HCT116 (cell line): Measurements from ENCODE around the gene TRAPPC14. TPM values are rescaled to one million over a fixed set of nuclear protein-coding genes. Genes with fewer than 3 reads are reported as not detected.

Experiments
- ATAC-seq: fragments of 200-7000 bp; cut with Tn5 transposase; 2 replicates; pipeline ENCODE4 v1.9.1; 2020; ENCODE audit warnings: mild to moderate bottlenecking, moderate library complexity
- BruUV-seq: library from RNA; stranded (reverse); fragments of 400-500 nt; replicated peaks from 2 replicates; lab custom pipeline; 2021; lab: Mats Ljungman, UMichigan
- CTCF ChIA-PET: fragments of 300-600 bp; sonication (Branson Sonifier 250); formaldehyde crosslinking; loops from one replicate; lab custom pipeline; 2021; ENCODE audit warnings: antibody characterized with exemption; lab: Charles Lee
- POLR2A ChIA-PET: fragments of 300-600, 350-600 bp; sonication (Branson Sonifier 250); formaldehyde crosslinking; loops from one replicate; lab custom pipeline; 2021; ENCODE audit warnings: antibody characterized with exemption; lab: Charles Lee
- RAD21 ChIA-PET, 2 experiments: fragments of 300-600 bp; sonication (Branson Sonifier 250); formaldehyde crosslinking; loops; one replicate each; lab custom pipeline; 2023; ENCODE audit warnings: low total read pairs in 2 of 2; ENCODE audit not compliant: uncharacterized antibody in 2 of 2, unreplicated experiment in 2 of 2, low non-redundant PET in 1 of 2; lab: Charles Lee
- DNase-seq: peaks from one replicate; pipeline ENCODE4 v3.0.0-alpha.2; 2010; ENCODE audit warnings: low read depth, low spot score
- H2AFZ ChIP-seq: fragments of 200-600 bp; shearing (Covaris generic), sonication (generic); 2 replicates; pipeline ENCODE4 v1.6.1; 2017; ENCODE audit warnings: low read depth, mixed run types, mixed read lengths, antibody characterized with exemption, low read length; ENCODE audit not compliant: poor library complexity, severe bottlenecking
- H3K27ac ChIP-seq: 2 replicates; pipeline ENCODE4 v1.5.1; 2012; ENCODE audit warnings: low read depth, low read length
- H3K27me3 ChIP-seq: fragments of 200-600 bp; sonication (generic); 2 replicates; pipeline ENCODE4 v1.6.1; 2016; ENCODE audit warnings: mixed run types, low read length, mixed read lengths; ENCODE audit not compliant: insufficient read depth
- H3K36me3 ChIP-seq, 2 experiments: fragments of 200-500 bp in 1 of 2; fragments of 200-600 bp in 1 of 2; sonication (Bioruptor generic) in 1 of 2; sonication (generic) in 1 of 2; 2 replicates each; pipeline versions ENCODE4 v1.5.1 to v1.6.1; 2014 to 2016; ENCODE audit warnings: low read length in 2 of 2, inconsistent platforms in 1 of 2, mixed read lengths in 1 of 2, mixed run types in 1 of 2; ENCODE audit not compliant: insufficient read depth in 2 of 2, control insufficient read depth in 1 of 2
- H3K4me1 ChIP-seq, 2 experiments: fragments of 200-600 bp in 1 of 2; sonication (generic) in 1 of 2; 2 replicates each; pipeline versions ENCODE4 v1.5.1 to v1.6.1; 2012 to 2017; ENCODE audit warnings: low read length in 2 of 2, inconsistent platforms in 1 of 2, mild to moderate bottlenecking in 1 of 2, mixed read lengths in 1 of 2, mixed run types in 1 of 2, moderate library complexity in 1 of 2; ENCODE audit not compliant: insufficient read depth in 2 of 2, control insufficient read depth in 1 of 2
- H3K4me2 ChIP-seq: fragments of 200-600 bp; sonication (generic); 2 replicates; pipeline ENCODE4 v1.6.1; 2017; ENCODE audit warnings: mixed run types, low read length, mixed read lengths
- H3K4me3 ChIP-seq, 2 experiments: fragments of 200-600 bp in 1 of 2; sonication (generic) in 1 of 2; replicated peaks in 1 of 2; 2 replicates each; pipeline ENCODE4 v1.5.1; 2011 to 2016; ENCODE audit warnings: low read length in 2 of 2, control low read depth in 1 of 2, low read depth in 1 of 2, mild to moderate bottlenecking in 1 of 2, mixed read lengths in 1 of 2, mixed run types in 1 of 2
- H3K79me2 ChIP-seq: fragments of 200-600 bp; sonication (generic); 2 replicates; pipeline ENCODE4 v1.6.1; 2017; ENCODE audit warnings: mild to moderate bottlenecking, mixed run types, low read length, moderate library complexity, mixed read lengths; ENCODE audit not compliant: insufficient read depth
- H3K9ac ChIP-seq: fragments of 200-600 bp; sonication (generic); 2 replicates; pipeline ENCODE4 v1.6.1; 2016; ENCODE audit warnings: low read length, mixed read lengths
- H3K9me2 ChIP-seq: fragments of 200-600 bp; sonication (generic), shearing (Covaris generic); 2 replicates; pipeline ENCODE4 v1.6.1; 2017; ENCODE audit warnings: mixed run types, mild to moderate bottlenecking, moderate library complexity; ENCODE audit not compliant: insufficient read depth
- H3K9me3 ChIP-seq, 2 experiments: fragments of 200-500 bp in 1 of 2; fragments of 200-600 bp in 1 of 2; sonication (Bioruptor generic) in 1 of 2; sonication (generic) in 1 of 2; 2 replicates each; pipeline ENCODE4 v1.6.1; 2014 to 2017; ENCODE audit warnings: low read length in 2 of 2, mixed read lengths in 2 of 2, inconsistent platforms in 1 of 2, low read depth in 1 of 2, mild to moderate bottlenecking in 1 of 2, mixed run types in 1 of 2, moderate library complexity in 1 of 2; ENCODE audit not compliant: control insufficient read depth in 1 of 2, insufficient read depth in 1 of 2
- H4K20me1 ChIP-seq: fragments of 200-600 bp; sonication (generic), shearing (Covaris generic); 2 replicates; pipeline ENCODE4 v1.6.1; 2017; ENCODE audit warnings: mixed run types, mild to moderate bottlenecking, moderate library complexity; ENCODE audit not compliant: insufficient read depth
- FOSL1 ChIP-seq: IDR thresholded peaks from 2 replicates; pipeline ENCODE4 v1.6.1; 2012; ENCODE audit warnings: low read depth
- POLR2A ChIP-seq: IDR thresholded peaks from 2 replicates; pipeline ENCODE4 v1.7.0; 2011; ENCODE audit warnings: borderline replicate concordance; ENCODE audit not compliant: insufficient read depth, insufficient read length; ENCODE audit errors: extremely low read depth
- POLR2AphosphoS5 ChIP-seq: IDR thresholded peaks from 2 replicates; pipeline ENCODE4 v1.6.1; 2011; ENCODE audit warnings: mild to moderate bottlenecking, low read depth, low read length, moderate library complexity
- SIN3A ChIP-seq: IDR thresholded peaks from 2 replicates; pipeline ENCODE4 v1.6.1; 2012; ENCODE audit warnings: low read depth
- SP1 ChIP-seq: IDR thresholded peaks from 2 replicates; pipeline ENCODE4 v1.6.1; 2012; ENCODE audit warnings: low read depth
- YY1 ChIP-seq: IDR thresholded peaks from 2 replicates; pipeline ENCODE4 v1.6.1; 2011; ENCODE audit warnings: low read length, low read depth, moderate library complexity, mild to moderate bottlenecking; ENCODE audit not compliant: insufficient replicate concordance; ENCODE audit errors: extremely low read depth
- ZFX ChIP-seq: fragments of 450-650 bp; IDR thresholded peaks from 2 replicates; pipeline ENCODE4 v1.6.1; 2017
- intact Hi-C: fragments of 100-400 bp; cut with micrococcal nuclease; formaldehyde crosslinking; loops from 2 replicates; pipeline ENCODE4 v1.10.0; 2022
- total RNA-seq: library from RNA; stranded (reverse); gene quantifications from one replicate; pipeline ENCODE4 v1.2.1, GENCODE V29; 2021; ENCODE audit not compliant: unreplicated experiment
- TF ChIP-seq, protein P1 (sequence below), 3 experiments: fragments of 200-600 bp in 1 of 3; sonication (generic) in 1 of 3; IDR thresholded peaks in 2 of 3; conservative IDR thresholded peaks in 1 of 3; 2 replicates each; pipeline ENCODE4 v1.5.1; 2012 to 2017; ENCODE audit warnings: low read depth in 2 of 3, low read length in 2 of 3, antibody characterized with exemption in 1 of 3, borderline replicate concordance in 1 of 3, control low read depth in 1 of 3, mild to moderate bottlenecking in 1 of 3, mixed read lengths in 1 of 3, mixed run types in 1 of 3, moderate library complexity in 1 of 3; ENCODE audit not compliant: insufficient read depth in 1 of 3

The TRAPPC14 gene
- total RNA-seq, 1 experiment from 2014 or later: 23.2 TPM

DNA sequence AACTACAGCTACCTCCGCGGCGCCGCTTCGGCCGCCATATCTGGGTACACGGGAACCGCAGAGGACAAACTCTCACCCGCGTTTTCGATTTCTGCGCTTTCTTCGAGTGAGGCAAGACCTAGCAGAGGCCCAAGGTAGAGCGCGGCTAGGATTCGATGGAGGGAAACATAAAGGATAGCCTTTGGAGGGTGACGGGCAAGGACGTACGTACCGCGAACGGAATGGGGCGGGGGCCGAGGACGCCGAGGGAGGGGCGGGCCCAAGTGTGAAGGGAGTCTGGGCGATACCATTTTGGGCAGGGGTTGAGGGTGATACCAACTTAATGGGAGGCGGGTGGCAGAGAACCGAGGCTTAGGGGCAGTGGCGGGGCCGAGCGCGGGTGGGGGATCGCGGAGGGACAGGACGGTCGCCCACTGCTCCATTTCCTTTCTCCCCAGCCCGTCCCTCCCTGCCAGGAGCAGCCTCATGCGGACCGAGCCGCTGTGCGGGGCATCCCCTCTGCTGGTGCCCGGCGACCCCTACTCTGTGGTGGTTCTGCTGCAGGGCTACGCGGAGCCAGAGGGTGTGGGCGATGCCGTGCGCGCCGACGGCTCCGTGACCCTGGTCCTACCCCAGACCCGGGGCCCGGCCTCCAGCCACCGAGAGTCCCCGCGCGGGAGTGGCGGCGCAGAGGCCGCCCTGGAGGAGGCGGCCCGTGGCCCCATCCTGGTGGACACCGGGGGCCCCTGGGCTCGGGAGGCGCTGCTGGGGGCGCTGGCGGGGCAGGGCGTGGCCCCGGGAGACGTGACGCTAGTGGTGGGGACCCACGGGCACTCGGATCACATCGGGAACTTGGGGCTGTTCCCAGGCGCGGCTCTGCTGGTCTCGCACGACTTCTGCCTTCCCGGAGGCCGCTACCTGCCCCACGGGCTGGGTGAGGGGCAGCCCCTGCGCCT is 31.3 kb downstream of the TRAPPC14 start, which contains the start of gene MBLAC1:
TSS of gene MBLAC1 (plus strand) at position 37 of the 935 bp plus-strand sequence. CDS start at position 466, 429 bp downstream.
- ChIA-PET RAD21 (no interaction called here), POLR2A (interaction anchor here (3.0 kb wide), 1 partner anchor 26 kb away, joined by 16 read pairs; the partner anchor contains the start of genes AP4M1 and MCM7), CTCF (interaction anchor here (1.0 kb wide), 1 partner anchor 45 kb away, joined by 3 read pairs; no protein-coding TSS in a partner anchor)
- peak within 1 kb of the TSS; percentile 78 to 87 for H3K4me3 ChIP-seq
- no peaks in the 10 kb centered on the region for H3K36me3 ChIP-seq
- no peaks in the 10 kb centered on the region for H3K9me2 ChIP-seq
- H3K4me1 ChIP-seq: peaks cover 37 to 54% of the 10 kb centered on the region in 2 experiments
- no TSS peak for BruUV-seq
- H3K27me3 ChIP-seq: no peaks in the 10 kb centered on the region
- H3K9me3 ChIP-seq: no peaks in the 10 kb centered on the region
- peak within 1 kb of the TSS; percentile 98 for H3K27ac ChIP-seq
- ATAC-seq (peak; percentile 70), DNase-seq (peak; percentile 87)
- H3K4me2 ChIP-seq: peak within 1 kb of the TSS; percentile 84
- intact Hi-C loops: no loop called here
- H3K79me2 ChIP-seq: peaks cover 9% of the 10 kb centered on the region; the same call in 1 of the 2 replicates
- H4K20me1 ChIP-seq: no peaks in the 10 kb centered on the region
- no peak within 1 kb of the TSS for H2AFZ ChIP-seq
- TF ChIP-seq, protein P1, sequence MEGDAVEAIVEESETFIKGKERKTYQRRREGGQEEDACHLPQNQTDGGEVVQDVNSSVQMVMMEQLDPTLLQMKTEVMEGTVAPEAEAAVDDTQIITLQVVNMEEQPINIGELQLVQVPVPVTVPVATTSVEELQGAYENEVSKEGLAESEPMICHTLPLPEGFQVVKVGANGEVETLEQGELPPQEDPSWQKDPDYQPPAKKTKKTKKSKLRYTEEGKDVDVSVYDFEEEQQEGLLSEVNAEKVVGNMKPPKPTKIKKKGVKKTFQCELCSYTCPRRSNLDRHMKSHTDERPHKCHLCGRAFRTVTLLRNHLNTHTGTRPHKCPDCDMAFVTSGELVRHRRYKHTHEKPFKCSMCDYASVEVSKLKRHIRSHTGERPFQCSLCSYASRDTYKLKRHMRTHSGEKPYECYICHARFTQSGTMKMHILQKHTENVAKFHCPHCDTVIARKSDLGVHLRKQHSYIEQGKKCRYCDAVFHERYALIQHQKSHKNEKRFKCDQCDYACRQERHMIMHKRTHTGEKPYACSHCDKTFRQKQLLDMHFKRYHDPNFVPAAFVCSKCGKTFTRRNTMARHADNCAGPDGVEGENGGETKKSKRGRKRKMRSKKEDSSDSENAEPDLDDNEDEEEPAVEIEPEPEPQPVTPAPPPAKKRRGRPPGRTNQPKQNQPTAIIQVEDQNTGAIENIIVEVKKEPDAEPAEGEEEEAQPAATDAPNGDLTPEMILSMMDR (IDR thresholded peaks at IDR 0.05 in 2 of 3, conservative IDR thresholded peaks at IDR 0.05 in 1 of 3; ENCODE audit: borderline replicate concordance in 1 of 3, insufficient read depth in 1 of 3, low read depth in 2 of 3, low read length in 2 of 3): no peak
- TF ChIP-seq POLR2A (peak; percentile 92), SP1 (no peak), POLR2AphosphoS5 (peak; percentile 90), ZFX (peak; percentile 44; the same call in 1 of the 2 replicates), SIN3A (no peak), YY1 (peak; percentile 86), FOSL1 (no peak)
- H3K9ac ChIP-seq: peak within 1 kb of the TSS; percentile 98
